HG03196 (cell line): ENCODE results near the gene MYPN.
"Not testable (repeated sequence)": the region's sequence is repeated elsewhere in the genome, so short reads cannot be mapped to it uniquely, and the experiment has no call there.

ENCODE experiments used
- ATAC-seq: cut with Tn5 transposase; IDR thresholded peaks from one replicate; pipeline ENCODE4 v1.9.1; 2021; ENCODE audit not compliant: unreplicated experiment

MYPN gene

DNA sequence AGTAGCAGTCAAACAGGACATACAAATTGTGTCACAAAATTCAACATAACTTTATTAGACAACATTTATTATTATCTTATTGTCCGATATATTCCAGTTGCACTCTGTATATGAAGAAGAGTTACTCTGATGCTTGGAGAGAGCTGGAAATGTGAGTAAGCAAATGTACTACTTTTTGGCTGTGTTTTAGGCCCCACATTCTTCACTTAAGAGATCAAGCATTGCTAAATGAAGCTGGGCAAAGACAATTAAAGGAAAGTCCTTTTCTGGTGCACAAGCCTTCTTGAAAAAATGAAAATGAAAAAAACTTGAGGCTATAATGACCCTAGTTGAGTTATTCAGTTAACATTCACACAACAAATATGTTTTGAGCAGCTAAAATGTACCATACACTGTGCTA lies 26.1 kb downstream of the MYPN start:
- no peak for ATAC-seq

DNA sequence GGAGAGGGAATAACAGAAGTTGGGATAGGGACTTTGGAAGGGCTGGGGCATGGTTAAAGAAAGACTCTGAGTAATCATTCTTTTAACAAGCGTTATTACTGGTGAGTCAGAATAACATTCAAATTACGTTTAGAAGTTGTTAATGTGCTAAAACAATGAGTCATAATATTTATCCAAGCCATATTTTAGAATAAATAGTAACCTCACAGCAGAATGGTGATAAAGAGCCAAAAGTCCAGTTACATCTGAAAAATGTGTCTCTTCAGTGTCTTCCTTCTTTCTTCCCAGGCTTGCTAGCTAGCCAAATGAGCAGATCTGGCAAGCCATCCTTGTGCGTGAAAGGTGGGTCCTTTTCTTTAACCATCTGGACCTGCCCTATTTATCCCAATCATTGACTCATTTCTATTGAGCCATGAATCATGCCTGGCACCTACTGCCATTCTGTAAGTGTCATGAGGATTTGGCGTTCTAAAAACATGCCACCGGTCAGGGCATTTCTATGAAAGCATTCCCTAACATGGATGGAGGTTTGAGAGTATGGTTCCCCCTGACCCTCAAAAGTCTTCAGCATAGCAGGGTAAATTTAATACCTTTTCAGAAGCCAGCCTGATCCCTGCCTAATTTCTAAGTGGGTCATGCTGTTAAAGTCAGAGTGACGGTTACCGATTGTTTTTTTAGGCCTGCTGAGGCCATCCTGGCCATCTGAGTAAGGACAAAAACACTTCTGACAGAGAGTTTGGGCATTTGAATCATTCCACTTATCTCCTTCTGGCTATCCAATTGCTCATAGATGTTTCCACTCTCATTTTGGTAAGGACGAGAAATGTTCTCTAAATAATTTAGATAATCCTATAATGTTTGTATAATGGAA lies 26.9 kb downstream of the MYPN start:
- no peak for ATAC-seq

DNA sequence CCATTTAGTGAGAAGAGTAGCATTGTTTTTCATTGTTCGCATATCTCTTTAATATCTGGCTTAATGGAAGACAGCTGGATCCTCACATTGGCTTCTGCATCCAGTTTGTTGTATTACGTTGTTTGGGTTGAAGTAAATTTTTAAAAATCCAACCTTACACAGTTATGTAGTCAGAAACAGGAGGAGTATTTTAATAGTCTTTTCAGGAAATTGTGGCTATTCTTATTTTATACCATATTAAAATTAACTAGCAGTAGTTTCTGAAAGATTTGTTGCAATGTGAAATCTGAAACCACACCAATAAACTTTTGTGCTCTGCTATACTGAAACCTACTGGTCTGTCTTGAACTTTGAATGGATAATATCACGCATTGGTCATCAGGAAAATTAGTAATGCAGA lies 27.9 kb downstream of the MYPN start:
- ATAC-seq = no peak

DNA sequence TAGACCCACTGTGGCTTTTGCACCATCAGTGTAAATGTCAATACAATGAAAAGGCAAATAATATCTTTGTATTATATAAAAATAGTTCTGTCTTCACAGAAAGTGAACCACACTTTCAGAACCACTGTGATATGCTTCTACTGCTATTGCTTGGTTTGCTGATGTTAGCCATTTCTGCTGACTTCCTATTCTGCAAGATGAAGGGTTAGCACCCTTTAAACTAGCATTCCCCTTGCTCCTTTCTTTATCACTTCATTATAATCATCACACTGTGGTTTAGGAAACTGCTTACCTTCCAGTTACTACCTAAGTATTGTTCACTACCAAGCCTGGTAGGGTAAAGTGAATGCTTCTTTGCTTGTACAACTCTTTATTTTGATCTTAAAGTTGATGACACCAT lies 29.2 kb downstream of the MYPN start:
- no peak for ATAC-seq

DNA sequence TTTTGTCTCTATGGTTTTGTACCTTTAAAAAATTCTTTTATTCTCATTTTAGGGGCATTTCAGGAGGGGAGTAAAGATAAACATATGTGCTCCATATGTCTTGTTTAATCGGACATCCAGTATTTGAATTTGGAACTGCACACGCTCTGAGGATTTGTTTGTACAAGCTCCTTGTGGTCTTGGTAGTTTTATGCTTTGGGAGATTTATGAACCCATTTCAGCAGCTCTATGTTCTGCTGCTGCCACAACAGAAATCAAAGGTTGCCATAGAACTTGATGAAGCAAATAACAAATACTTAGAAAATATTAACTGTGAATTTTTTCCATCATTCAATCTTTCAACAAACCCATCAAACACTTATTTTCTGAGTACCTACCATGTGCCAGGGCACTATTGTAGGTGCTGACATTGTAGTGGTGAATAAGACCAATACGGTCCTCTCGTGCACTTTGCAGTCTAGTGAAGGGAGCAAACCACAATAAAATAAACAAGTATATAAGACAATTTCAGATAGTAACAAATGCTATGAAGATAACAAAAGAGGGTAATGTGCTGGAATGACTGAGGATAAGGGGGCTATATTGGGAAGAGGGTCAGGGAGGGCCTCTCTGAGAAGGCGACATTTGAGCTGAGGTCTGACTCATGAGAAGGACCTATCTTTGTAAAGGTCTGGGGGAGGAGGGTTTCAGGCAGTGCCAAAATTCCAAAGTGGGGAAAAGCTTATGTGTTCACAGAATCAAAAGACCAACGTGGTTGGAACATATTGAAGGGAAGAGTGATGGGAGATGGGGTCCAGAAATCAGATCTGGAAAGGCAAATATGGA lies 30.4 kb downstream of the MYPN start:
- ATAC-seq = no peak

DNA sequence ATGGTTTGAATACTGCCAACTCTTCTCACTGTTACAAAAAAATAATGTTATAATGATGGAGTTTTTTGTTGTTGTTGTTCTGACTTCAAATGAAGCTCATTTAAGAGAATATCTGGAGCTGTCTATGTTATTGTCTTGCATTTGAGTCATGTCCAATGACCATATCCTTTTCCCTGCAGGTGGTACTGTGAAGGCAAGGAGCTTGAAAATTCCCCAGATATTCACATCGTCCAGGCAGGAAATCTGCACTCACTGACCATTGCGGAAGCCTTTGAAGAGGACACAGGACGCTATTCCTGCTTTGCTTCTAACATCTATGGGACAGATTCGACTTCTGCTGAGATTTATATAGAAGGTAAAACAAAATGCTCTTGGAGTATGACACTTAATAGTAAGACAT lies 33.5 kb downstream of the MYPN start:
- no peak for ATAC-seq

DNA sequence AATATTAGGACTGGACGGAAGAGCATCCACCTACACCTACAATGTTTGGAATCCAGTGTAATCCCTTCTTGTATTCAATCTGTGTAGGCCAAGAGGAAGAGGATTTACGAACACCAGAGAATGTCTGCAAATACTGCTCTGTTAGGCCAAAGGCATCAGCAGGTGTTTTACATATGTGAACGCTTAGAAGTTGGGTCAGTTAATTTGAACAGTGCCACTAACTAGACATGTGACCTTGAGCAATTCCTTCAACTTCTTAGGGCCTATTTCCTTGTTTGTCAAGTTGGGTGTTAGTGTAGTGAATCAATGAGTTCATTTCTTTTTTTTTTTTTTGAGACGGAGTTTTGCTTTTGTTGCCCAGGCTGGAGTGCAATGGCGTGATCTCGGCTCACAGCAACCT lies 35.4 kb downstream of the MYPN start:
- ATAC-seq = no peak

DNA sequence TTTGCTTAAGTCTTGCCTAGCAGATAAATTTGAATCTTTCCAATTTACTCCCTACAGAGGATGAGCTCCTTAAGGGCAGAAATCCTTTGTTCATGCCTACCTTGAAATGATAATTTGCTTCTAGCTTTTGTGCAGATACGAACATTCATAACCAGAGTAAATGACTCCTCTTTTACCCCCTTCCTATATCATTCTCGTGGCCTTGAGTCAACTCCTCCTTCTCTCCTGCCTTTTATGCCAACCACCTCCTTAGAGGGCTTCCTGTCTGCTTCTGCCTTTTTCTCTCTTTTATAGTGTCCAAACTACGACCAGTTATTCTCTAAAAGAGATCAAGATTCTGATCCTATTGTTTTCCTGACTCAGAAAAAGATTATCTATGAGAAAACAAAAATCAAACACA lies 36.4 kb downstream of the MYPN start:
- no peak for ATAC-seq

DNA sequence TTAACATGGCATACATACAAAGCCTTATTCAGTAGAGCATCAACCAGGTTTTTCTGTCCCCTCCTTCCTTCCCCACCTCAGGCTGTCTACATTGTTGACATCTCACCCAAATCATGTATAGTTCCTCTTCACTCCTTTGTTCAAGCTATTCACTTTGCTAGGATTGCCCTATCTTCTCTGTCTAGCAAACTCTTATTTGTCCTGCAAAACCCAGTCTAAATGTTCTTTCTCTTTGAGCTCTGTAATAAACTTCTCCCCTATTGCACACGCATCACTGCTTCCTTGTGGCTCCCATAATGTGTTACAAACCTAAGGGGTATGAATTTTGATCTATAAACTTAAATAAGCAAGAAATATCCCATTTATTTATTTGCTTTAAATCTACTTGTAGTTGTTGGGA lies 36.8 kb downstream of the MYPN start:
- no peak for ATAC-seq

DNA sequence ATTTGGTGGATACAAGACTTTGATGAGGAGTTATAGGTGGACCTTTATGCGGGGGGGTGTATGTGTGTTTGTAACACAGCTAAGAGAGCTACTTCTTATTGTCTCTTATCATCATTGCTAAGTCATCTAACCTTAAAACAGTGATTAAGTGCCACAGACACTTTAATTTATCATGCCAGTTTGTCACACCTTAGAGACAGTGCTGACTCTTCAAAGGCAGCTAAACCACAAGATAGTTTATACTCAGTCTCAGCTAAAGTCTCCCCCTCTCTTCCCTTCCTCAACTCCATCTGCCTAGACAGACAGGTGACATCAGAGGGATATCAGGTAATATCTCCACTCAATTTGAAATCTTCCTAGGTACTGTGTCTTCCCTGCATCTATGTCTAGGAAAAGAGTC lies 42.2 kb downstream of the MYPN start:
- ATAC-seq = no peak

DNA sequence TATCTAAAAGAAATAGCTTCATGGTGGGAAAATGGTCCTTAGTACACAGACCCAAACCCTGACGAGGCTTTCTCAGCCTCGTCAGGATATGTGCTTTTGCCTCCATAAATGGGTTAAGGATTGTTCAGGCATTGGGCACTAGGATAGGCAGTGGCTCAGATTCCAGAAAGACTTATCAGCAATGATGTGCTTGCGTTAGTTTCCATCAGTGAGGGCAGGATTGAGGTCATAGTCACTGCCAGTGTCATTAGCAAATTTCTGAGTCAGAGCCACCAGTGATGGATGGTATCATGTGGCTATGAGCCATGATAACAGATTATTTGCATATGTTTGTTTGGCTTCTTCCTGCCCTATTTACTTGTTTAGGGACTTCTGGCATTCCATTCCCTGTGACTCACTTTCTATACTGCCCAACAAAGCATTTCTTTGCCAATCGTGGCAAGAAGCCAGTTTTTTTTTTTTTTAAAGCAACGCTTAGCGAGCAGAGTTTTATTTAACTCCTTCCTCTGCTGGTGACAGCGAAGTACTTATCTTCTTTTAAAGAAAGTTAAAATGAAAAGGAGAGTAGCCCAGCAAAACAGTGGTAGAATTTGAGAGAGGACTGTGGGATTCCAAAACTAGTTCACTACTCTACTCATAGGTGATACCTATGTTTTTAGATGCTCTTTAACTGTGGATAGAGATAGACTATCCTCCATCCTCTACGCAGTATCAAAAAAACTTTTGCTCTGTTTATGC lies 44.4 kb downstream of the MYPN start:
- no peak for ATAC-seq

DNA sequence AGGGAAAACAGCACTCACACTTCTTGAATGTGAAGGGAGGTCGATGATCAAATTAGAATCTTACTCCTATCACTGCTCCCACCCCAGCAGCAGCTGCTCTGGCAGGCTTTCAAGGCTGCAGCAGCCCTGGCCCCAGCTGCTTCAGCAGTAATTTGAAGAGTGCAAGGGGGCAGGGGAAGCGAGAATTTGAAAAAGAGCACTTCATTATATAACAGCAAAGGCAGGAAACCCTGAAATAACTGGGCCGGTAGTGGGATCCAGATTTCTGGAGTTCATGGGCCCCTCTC lies 44.9 kb downstream of the MYPN start:
- no peak for ATAC-seq

DNA sequence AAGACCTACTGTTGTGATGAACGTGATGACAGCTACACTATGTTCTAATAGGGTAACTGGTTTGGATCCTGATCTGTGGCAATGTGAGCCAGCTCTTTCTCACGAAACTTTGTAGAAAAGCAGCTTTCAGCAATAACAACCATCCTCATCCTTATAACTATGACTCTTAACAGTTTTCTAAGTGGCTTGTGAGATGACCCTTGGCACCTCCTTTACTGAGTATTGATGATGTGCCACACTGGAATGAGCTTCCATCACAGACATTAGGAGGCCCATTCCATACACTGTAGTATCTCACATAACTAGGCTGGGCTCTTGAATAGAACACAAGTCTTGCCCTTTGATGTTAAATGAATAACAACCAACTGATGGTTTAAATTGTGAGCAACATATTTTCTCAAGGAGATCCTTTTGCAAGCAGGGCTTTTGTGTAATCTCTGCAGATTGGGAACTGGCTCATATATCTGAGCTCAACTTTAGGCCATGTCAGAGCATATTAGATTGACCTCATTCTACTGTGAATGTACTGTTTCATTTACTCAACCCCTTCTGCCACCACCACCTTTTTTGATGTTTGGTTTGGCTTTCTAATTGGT lies 46.4 kb downstream of the MYPN start:
- no peak for ATAC-seq

DNA sequence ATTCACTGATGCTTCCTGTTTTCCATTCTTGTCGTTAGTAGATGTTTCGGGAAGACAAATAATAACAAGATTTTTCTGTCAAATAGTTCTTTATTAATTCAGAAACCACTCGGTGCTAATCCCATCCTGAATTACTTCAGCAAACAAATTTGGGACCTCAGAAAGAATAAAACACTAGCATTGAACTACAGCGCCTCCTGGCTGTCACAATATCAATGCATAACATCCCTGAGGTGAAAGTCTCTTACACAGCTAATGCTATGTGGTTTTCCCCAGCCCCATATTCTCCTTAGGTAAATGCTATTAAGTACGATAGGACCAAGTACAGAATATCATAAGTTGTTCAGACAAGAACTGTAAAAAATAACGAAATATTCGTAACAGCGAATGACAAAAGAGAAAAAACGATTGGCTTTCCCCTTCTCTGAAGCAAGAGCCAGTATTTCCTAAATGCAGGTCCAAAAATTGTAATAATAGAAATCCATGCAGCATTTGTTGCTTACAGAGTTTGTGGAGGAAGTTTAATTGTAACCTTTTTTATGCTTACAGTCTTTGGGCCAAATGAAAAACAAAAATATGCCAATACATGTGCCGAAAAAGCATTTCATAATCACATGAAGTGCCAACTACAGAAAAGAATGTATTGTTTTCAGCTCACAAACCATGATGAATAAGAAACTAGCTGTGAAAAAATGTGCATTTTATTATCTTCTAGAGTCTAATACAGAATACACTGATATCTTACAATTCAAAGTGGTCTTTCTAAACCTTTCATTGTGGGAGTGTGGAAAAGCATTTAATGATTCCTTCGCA lies 47.3 kb downstream of the MYPN start:
- no peak for ATAC-seq

DNA sequence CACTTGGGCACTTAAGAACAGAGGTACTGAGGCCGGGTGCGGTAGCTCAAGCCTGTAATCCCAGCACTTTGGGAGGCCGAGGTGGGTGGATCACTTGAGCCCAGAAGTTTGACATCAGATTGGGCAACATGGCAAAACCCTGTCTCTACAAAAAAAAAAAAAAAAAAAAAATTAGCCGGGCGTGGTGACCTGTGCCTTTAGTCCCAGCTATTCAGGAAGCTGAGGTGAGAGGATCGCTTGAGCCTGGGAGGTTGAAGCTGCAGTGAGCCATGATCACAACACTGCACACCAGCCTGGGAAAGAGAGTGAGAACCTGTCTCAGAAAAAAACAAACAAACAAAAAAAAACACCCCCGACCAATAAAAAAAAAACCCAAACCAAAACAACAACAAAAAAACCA lies 48.2 kb downstream of the MYPN start:
- ATAC-seq = not testable (repeated sequence)

DNA sequence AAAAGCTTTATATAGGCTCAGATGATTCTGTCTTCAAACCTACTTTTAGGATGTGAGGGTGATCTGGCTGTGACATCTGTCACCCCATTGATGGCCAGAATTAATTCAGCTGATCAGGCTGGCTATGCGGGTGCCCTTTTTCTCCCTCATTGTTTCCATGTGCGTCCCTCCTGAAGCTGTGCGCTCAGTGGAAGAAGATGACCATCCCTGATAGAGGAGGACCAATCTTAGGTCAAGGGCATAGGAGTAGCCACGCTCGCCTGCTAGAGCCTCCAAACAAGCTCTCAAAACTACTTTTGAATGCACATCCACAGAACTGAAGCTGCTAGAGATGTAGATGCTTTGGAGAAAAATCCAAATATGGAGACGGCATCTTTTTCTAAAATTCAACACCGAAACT lies 48.7 kb downstream of the MYPN start:
- no peak for ATAC-seq

DNA sequence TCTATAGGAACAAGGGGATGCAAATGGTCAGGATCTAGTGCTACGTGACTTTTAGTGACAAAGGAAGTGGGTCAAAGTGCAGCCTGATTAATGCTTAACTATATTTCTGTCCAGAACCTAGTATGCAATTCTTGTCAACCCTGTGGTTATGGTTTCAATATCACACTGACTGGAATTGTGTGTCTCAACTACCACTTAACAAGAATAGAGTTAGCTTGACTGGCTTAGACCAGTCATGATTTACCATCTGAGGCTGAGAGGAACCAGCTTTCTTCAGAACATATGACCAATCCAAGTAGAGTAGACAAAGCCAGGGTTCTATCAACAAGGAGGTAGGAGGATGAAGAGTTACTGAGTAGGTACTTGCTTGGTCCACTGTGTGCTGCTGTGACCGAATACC lies 54.4 kb downstream of the MYPN start:
- peak; percentile 97 for ATAC-seq

DNA sequence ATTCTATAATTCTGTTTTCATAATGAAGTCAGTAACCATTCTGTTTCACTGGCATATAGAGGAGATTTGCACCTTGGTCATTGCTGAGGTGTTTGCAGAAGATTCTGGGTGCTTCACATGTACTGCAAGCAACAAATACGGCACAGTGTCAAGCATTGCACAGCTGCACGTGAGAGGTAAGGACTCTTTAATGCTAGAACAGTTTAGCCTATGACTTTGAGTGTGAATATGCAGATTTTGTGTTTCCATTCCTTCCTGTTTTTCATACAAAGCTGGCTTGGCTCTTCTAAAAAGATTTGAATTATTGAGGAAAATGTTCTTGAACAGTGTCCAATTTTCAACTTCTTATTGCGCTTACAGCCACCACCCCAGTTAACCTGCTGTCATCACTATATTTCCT lies 56.4 kb downstream of the MYPN start:
- no peak for ATAC-seq

DNA sequence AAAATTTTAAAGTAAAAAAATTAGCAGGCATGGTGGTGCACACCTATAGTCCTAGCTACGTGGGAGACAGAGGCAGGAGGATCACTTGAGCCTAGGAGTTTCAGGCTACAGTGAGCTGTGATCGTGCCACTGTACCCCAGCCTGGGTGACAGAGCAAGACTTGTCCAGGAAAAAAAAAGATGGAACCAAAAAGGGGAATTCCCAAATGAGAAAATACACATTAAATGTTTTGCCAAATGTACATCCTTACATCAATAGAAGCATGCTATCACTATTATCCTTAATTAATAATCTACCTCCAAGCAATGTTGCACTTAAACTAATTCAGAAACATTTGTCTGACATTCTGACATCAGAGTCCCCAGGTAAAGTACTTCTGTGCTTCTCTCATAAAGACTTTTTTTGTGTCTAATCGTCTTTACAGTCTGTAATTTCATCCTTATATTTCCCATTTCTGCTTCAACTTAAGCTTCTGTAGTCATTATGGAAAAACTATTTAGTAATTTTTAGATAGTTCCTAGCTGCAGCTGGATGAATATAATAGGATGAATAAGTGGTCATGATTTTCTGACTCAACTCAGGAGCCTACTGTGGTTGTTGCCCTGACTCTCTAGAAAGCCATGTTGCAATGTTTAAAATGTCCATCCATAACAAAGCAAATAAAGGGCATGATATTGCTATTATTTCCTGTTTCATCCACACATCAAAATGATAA lies 57.7 kb downstream of the MYPN start:
- ATAC-seq = no peak

DNA sequence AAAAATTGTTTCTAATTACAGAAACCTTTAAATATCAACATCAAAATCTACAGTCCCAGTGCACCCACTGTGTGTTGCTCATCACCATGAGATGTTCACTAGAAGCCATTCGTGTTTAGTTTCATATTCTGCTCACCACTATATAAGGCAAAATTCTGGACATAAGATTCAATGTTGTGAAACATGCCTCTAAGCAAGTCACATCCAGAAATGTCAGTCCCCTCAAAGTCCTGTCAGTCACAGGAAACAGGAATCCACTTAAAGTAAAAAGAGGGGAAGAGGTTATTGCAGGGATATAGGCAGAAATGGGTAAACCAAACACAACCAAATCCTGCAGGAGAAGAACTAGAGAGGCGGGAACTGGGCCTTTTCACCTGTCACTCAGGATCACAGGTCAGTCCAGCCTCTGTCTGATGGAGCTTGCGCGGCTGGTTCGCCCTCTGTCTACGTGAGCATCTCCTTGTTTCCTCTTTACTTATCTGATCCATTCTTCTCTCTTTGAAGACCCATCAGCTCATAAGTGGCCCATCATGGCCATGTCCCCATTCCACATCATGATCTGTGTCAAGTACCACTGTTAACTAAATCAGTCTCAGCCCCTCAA lies 58.4 kb downstream of the MYPN start:
- ATAC-seq = no peak
